ENCODE data around the gene PARD6G. TPM values are rescaled to one million over a fixed set of nuclear protein-coding genes. Genes with fewer than 3 reads are reported as not detected.

PARD6G gene
- total RNA-seq, 1 experiment from 2014 or later = 5.4 TPM

GRCh38 chr18:80232710-80233109 lies 14.6 kb downstream of the PARD6G start:
- Histone ChIP-seq H4K20me1 (ENCODE audit: low read length) (no peaks in the 10 kb centered on the region), H3K4me1 (ENCODE audit: insufficient read depth, low read length) (no peaks in the 10 kb centered on the region), H3K9me2 (replicated peaks; ENCODE audit: low read length) (no peaks in the 10 kb centered on the region), H3K4me2 (ENCODE audit: low read length) (no peak overlapping the region), H2AFZ (ENCODE audit: low read length) (no peak overlapping the region), H3K36me3 (ENCODE audit: low read depth, low read length) (no peaks in the 10 kb centered on the region), H3K9me3 (ENCODE audit: low read length) (no peaks in the 10 kb centered on the region), H3K27me3 (ENCODE audit: low read length) (no peaks in the 10 kb centered on the region), H3K27ac (ENCODE audit: low read length) (no peak overlapping the region), H3F3A (ENCODE audit: low read length, unreplicated experiment) (no peaks in the 10 kb centered on the region), H3K4me3 (ENCODE audit: low read length) (no peak overlapping the region), H3K79me2 (ENCODE audit: low read length) (no peaks in the 10 kb centered on the region), H3K9ac (ENCODE audit: low read length) (no peak overlapping the region)
- BruUV-seq (replicated peaks) = no TSS peak
- DNase-seq (no peak), ATAC-seq (no peak)
- ChIA-PET CTCF (no interaction called here), POLR2A (ENCODE audit: unreplicated experiment) (no interaction called here)
- no peak for TF ChIP-seq EZH2 (IDR thresholded peaks at IDR 0.05; ENCODE audit: low read length, unreplicated experiment)
- TF ChIP-seq EZH2phosphoT487 (IDR thresholded peaks at IDR 0.05; ENCODE audit: borderline replicate concordance, low read length) = no peak
- TF ChIP-seq CTCF (conservative IDR thresholded peaks at IDR 0.05; ENCODE audit: low read depth, low read length) = no peak
- intact Hi-C loops (cut with micrococcal nuclease) = no loop called here

- Histone ChIP-seq H3K36me3 (ENCODE audit: low read depth, low read length) (no peaks in the 10 kb centered on the region), H3K79me2 (ENCODE audit: low read length) (no peaks in the 10 kb centered on the region), H3K27me3 (ENCODE audit: low read length) (no peaks in the 10 kb centered on the region), H2AFZ (ENCODE audit: low read length) (no peak overlapping the region), H3K9me3 (ENCODE audit: low read length) (no peaks in the 10 kb centered on the region), H3K9ac (ENCODE audit: low read length) (no peak overlapping the region), H3F3A (ENCODE audit: low read length, unreplicated experiment) (no peaks in the 10 kb centered on the region), H3K27ac (ENCODE audit: low read length) (no peak overlapping the region), H3K9me2 (replicated peaks; ENCODE audit: low read length) (no peaks in the 10 kb centered on the region), H3K4me3 (ENCODE audit: low read length) (no peak overlapping the region), H4K20me1 (ENCODE audit: low read length) (no peaks in the 10 kb centered on the region), H3K4me1 (ENCODE audit: insufficient read depth, low read length) (no peaks in the 10 kb centered on the region), H3K4me2 (ENCODE audit: low read length) (no peak overlapping the region)
- POLR2A ChIA-PET (ENCODE audit: unreplicated experiment) = no interaction called here
- ATAC-seq (no peak), DNase-seq (no peak)
- CTCF ChIA-PET = no interaction called here
- TF ChIP-seq EZH2 (IDR thresholded peaks at IDR 0.05; ENCODE audit: low read length, unreplicated experiment) (no peak), CTCF (conservative IDR thresholded peaks at IDR 0.05; ENCODE audit: low read depth, low read length) (no peak), EZH2phosphoT487 (IDR thresholded peaks at IDR 0.05; ENCODE audit: borderline replicate concordance, low read length) (no peak)
- intact Hi-C loops (cut with micrococcal nuclease) = no loop called here
- BruUV-seq (replicated peaks) = no TSS peak
These were observed 15.3 kb downstream of the PARD6G start for GRCh38 chr18:80232030-80232429.

GRCh38 chr18:80231616-80232015 lies 15.7 kb downstream of the PARD6G start:
- ChIA-PET POLR2A (ENCODE audit: unreplicated experiment) (no interaction called here), CTCF (no interaction called here)
- Histone ChIP-seq H3K4me3 (ENCODE audit: low read length) (no peak overlapping the region), H3K27me3 (ENCODE audit: low read length) (no peaks in the 10 kb centered on the region), H3K9ac (ENCODE audit: low read length) (no peak overlapping the region), H3K79me2 (ENCODE audit: low read length) (no peaks in the 10 kb centered on the region), H3F3A (ENCODE audit: low read length, unreplicated experiment) (no peaks in the 10 kb centered on the region), H3K27ac (ENCODE audit: low read length) (no peak overlapping the region), H3K9me2 (replicated peaks; ENCODE audit: low read length) (no peaks in the 10 kb centered on the region), H3K4me1 (ENCODE audit: insufficient read depth, low read length) (no peaks in the 10 kb centered on the region), H3K36me3 (ENCODE audit: low read depth, low read length) (no peaks in the 10 kb centered on the region), H3K9me3 (ENCODE audit: low read length) (no peaks in the 10 kb centered on the region), H3K4me2 (ENCODE audit: low read length) (no peak overlapping the region), H2AFZ (ENCODE audit: low read length) (no peak overlapping the region), H4K20me1 (ENCODE audit: low read length) (no peaks in the 10 kb centered on the region)
- intact Hi-C loops (cut with micrococcal nuclease) = no loop called here
- BruUV-seq (replicated peaks) = no TSS peak
- ATAC-seq = no peak
- no peak for DNase-seq
- TF ChIP-seq EZH2phosphoT487 (IDR thresholded peaks at IDR 0.05; ENCODE audit: borderline replicate concordance, low read length) (no peak), CTCF (conservative IDR thresholded peaks at IDR 0.05; ENCODE audit: low read depth, low read length) (no peak), EZH2 (IDR thresholded peaks at IDR 0.05; ENCODE audit: low read length, unreplicated experiment) (no peak)

Measured in PC-3 (cell line).